CD8-positive, alpha-beta memory T cell (primary cell): ENCODE measurements around the gene MYCBP2. TPM values are rescaled to one million over a fixed set of nuclear protein-coding genes. Genes with fewer than 3 reads are reported as not detected.
"Not testable (repeated sequence)": the region's sequence is repeated elsewhere in the genome, so short reads cannot be mapped to it uniquely, and the experiment has no call there.

Source experiments
- CTCF ChIA-PET: fragments of 350-600 bp; sonication (Branson Sonifier 250); formaldehyde crosslinking; loops from one replicate; lab custom pipeline; 2021; ENCODE audit warnings: antibody characterized with exemption; lab: Charles Lee
- POLR2A ChIA-PET: fragments of 350-600 bp; sonication (Branson Sonifier 250); formaldehyde crosslinking; loops from one replicate; lab custom pipeline; 2021; ENCODE audit warnings: antibody characterized with exemption; lab: Charles Lee
- DNase-seq, 5 donors: peaks; one replicate each; pipeline versions ENCODE4 v3.0.0 to v3.0.0-alpha.2; 2020 to 2022; ENCODE audit warnings: mixed read lengths in 1 of 5
- H3K27ac ChIP-seq: one replicate; pipeline ENCODE4 v1.7.0; 2013; ENCODE audit warnings: low read depth, mild to moderate bottlenecking, low read length, moderate library complexity
- H3K27me3 ChIP-seq: 2 replicates; pipeline ENCODE4 v1.7.0; 2013; ENCODE audit warnings: low read length, mild to moderate bottlenecking; ENCODE audit not compliant: insufficient read depth, poor library complexity, severe bottlenecking
- H3K36me3 ChIP-seq: 2 replicates; pipeline ENCODE4 v1.7.0; 2013; ENCODE audit warnings: mild to moderate bottlenecking, low read length, moderate library complexity; ENCODE audit not compliant: insufficient read depth
- H3K4me1 ChIP-seq: 2 replicates; pipeline ENCODE4 v1.7.0; 2013; ENCODE audit warnings: mild to moderate bottlenecking, low read length, moderate library complexity; ENCODE audit not compliant: insufficient read depth
- H3K4me3 ChIP-seq: 2 replicates; pipeline ENCODE4 v1.7.0; 2013; ENCODE audit warnings: mild to moderate bottlenecking, low read length
- H3K9me3 ChIP-seq: 2 replicates; pipeline ENCODE4 v1.7.0; 2013; ENCODE audit warnings: mild to moderate bottlenecking, low read length
- H3K27ac Mint-ChIP-seq, 8 donors: one replicate each; pipeline ENCODE4 v1.8.0; 2020 to 2021; ENCODE audit warnings: mixed read lengths in 8 of 8, mild to moderate bottlenecking in 6 of 8, inconsistent platforms in 3 of 8, moderate library complexity in 3 of 8
- H3K27me3 Mint-ChIP-seq, 2 donors: one replicate each; pipeline ENCODE4 v1.8.0; 2020 to 2021; ENCODE audit warnings: mixed read lengths in 2 of 2, mild to moderate bottlenecking in 1 of 2, moderate library complexity in 1 of 2
- H3K36me3 Mint-ChIP-seq, 3 donors: one replicate each; pipeline ENCODE4 v1.8.0; 2020 to 2021; ENCODE audit warnings: mixed read lengths in 3 of 3, inconsistent platforms in 1 of 3, mild to moderate bottlenecking in 1 of 3
- H3K4me1 Mint-ChIP-seq, 3 donors: one replicate each; pipeline ENCODE4 v1.8.0; 2020 to 2021; ENCODE audit warnings: mixed read lengths in 3 of 3, inconsistent platforms in 1 of 3, mild to moderate bottlenecking in 1 of 3
- H3K4me3 Mint-ChIP-seq, 7 donors: one replicate each; pipeline ENCODE4 v1.8.0; 2020 to 2021; ENCODE audit warnings: mixed read lengths in 7 of 7, mild to moderate bottlenecking in 6 of 7, moderate library complexity in 4 of 7, inconsistent platforms in 2 of 7
- H3K9me3 Mint-ChIP-seq, 5 donors: one replicate each; pipeline ENCODE4 v1.8.0; 2020 to 2022; ENCODE audit warnings: mixed read lengths in 5 of 5, mild to moderate bottlenecking in 3 of 5, moderate library complexity in 2 of 5, inconsistent platforms in 1 of 5
- polyA plus RNA-seq: library from polyadenylated mRNA; unstranded; fragments of 300-500 nt; fragmentation: Illumina TruSeq; gene quantifications from one replicate; pipeline ENCODE4 v1.2.3, GENCODE V29; 2021
- total RNA-seq, 2 experiments: library from RNA; stranded (reverse); gene quantifications; one replicate each; pipeline ENCODE4 v1.2.3, GENCODE V29; 2021

Gene MYCBP2
- total and polyA plus RNA-seq, 3 experiments from 2014 or later = 44.6 to 111 (median 110) TPM

DNA sequence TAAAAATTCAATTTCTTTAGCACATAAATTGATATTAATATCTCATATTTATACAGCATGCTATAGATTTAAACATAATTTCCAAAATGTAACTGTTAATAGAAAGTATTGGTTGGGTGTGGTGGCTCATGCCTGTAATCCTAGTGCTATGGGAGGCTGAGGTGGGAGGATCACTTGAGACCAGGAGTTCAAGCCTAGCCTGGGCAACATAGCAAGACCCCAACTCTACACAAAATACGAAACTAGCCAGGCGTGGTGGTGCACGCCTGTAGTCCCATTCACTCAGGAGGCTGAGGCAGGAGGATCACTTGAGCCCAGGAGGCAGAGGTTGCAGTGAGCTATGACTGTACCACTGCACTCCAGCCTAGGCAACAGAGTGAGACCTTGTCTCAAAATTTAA is 20.5 kb upstream of the MYCBP2 start:
- CTCF ChIA-PET, H3K27me3 Mint-ChIP-seq, H3K9me3 ChIP-seq, H3K36me3 Mint-ChIP-seq, H3K4me1 ChIP-seq, H3K27ac ChIP-seq, POLR2A ChIA-PET, H3K36me3 ChIP-seq, H3K27me3 ChIP-seq, H3K4me3 ChIP-seq, H3K9me3 Mint-ChIP-seq, H3K4me3 Mint-ChIP-seq, DNase-seq: not testable (repeated sequence)
- Mint-ChIP-seq H3K27ac (peak overlapping the region in 2 of 8 donors; percentile 19 to 37), H3K4me1 (peaks cover 16 to 21% (median 19%) of the 10 kb centered on the region in 3 donors)

DNA sequence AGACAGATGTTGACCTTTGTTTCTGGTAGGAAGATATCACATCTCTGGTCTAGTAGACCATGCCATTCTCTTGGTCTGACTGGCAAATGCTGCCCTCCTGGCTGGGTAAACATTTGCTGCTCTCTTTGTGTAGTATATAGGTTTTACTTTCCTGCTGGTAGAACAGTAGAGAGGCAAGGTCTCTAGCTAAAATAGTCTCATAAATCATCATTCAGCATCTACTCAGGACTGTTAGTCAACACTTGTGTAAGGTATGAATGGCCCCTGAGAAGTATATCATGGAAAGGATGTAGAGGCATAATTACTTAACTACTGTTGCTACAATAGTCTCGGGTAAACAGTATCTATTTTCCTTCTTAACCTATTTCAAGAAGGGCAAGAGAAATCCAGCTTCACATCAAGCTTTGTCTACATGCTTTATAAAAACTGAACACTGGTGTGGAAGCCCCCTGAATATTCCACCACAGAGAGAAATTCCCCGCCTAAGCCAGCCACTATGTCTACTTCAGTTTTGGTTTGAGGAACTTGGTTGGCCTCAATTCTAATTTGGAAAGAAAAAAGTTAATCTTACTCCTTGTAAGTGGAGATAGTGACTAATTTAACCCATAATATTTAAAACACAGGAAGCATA is 18.4 kb upstream of the MYCBP2 start:
- ChIA-PET CTCF (interaction anchor here (0.8 kb wide), 1 partner anchor 132 kb away, joined by 3 read pairs; no protein-coding TSS in a partner anchor), POLR2A (no interaction called here)
- H3K27ac ChIP-seq = no peak overlapping the region
- no peaks in the 10 kb centered on the region for H3K9me3 Mint-ChIP-seq
- DNase-seq = no peak
- H3K4me1 ChIP-seq = peaks cover 4% of the 10 kb centered on the region
- no peaks in the 10 kb centered on the region for H3K27me3 ChIP-seq
- peak overlapping the region in 6 of 7 donors; percentile 37 to 67 (median 59) for H3K4me3 Mint-ChIP-seq
- H3K36me3 Mint-ChIP-seq = no peaks in the 10 kb centered on the region
- no peaks in the 10 kb centered on the region for H3K9me3 ChIP-seq
- peak overlapping the region in 7 of 8 donors; percentile 18 to 87 (median 67) for H3K27ac Mint-ChIP-seq
- no peaks in the 10 kb centered on the region for H3K27me3 Mint-ChIP-seq
- no peaks in the 10 kb centered on the region for H3K36me3 ChIP-seq
- H3K4me1 Mint-ChIP-seq = peaks cover 16 to 21% (median 19%) of the 10 kb centered on the region in 3 donors
- H3K4me3 ChIP-seq = no peak overlapping the region

DNA sequence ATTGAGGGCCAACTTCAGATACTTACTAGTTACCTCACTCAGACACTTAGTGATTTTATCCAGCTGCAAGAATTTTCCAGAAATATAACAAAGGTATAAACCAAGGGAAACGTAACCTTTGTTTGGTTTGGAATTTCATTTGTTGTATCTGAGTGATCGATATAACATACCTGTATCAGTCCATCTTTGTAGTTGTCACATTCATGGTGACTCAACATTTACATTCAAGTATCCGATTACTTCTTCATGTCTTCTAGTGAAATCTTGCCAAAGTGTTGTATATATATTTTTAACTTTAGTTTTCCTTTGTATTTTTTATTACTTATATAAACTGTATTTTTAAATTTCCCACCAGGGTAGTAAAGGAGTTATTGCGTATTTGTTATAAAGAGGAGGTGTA is 16.9 kb upstream of the MYCBP2 start:
- Mint-ChIP-seq H3K36me3 (no peaks in the 10 kb centered on the region), H3K4me3 (no peak overlapping the region), H3K4me1 (peaks cover 16 to 24% (median 21%) of the 10 kb centered on the region in 3 donors), H3K27ac (no peak overlapping the region), H3K27me3 (no peaks in the 10 kb centered on the region), H3K9me3 (no peaks in the 10 kb centered on the region)
- no peak overlapping the region for H3K27ac ChIP-seq
- H3K4me1 ChIP-seq = peaks cover 9% of the 10 kb centered on the region
- POLR2A ChIA-PET = no interaction called here
- no peaks in the 10 kb centered on the region for H3K27me3 ChIP-seq
- no peaks in the 10 kb centered on the region for H3K36me3 ChIP-seq
- H3K9me3 ChIP-seq = no peaks in the 10 kb centered on the region
- no peak for DNase-seq
- CTCF ChIA-PET = no interaction called here
- H3K4me3 ChIP-seq = no peak overlapping the region

DNA sequence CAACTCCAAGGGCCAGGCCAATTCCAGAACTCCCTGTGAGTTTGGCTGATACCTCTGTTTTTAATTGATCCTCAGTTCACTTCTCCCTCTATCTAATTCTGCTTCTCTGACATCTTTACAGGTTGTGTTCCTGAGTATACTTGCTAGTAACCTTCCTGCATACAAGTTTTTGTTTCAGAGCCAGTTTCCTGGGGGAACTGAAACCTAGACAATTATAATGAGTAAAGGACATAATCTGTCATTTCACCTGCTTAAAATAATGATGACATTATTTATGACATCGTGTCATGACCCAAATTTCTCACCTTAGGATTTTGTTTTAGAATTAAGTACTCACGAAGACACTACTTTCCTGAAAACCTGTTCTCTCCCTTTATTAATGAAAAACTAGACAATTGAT is 12.5 kb upstream of the MYCBP2 start:
- no peaks in the 10 kb centered on the region for H3K36me3 Mint-ChIP-seq
- no peak for DNase-seq
- H3K4me1 ChIP-seq = peaks cover 7% of the 10 kb centered on the region
- no peaks in the 10 kb centered on the region for H3K36me3 ChIP-seq
- POLR2A ChIA-PET = no interaction called here
- H3K4me3 Mint-ChIP-seq = no peak overlapping the region
- no peaks in the 10 kb centered on the region for H3K9me3 ChIP-seq
- no peaks in the 10 kb centered on the region for H3K27me3 ChIP-seq
- H3K27me3 Mint-ChIP-seq = peaks cover 0 to 2% of the 10 kb centered on the region in 2 donors
- no peak overlapping the region for H3K27ac ChIP-seq
- CTCF ChIA-PET = interaction anchor here (1.0 kb wide), 1 partner anchor 10 kb away, joined by 3 read pairs; no protein-coding TSS in a partner anchor
- no peak overlapping the region for H3K27ac Mint-ChIP-seq
- H3K9me3 Mint-ChIP-seq = no peaks in the 10 kb centered on the region
- peaks cover 0 to 10% (median 2%) of the 10 kb centered on the region in 3 donors for H3K4me1 Mint-ChIP-seq
- no peak overlapping the region for H3K4me3 ChIP-seq

DNA sequence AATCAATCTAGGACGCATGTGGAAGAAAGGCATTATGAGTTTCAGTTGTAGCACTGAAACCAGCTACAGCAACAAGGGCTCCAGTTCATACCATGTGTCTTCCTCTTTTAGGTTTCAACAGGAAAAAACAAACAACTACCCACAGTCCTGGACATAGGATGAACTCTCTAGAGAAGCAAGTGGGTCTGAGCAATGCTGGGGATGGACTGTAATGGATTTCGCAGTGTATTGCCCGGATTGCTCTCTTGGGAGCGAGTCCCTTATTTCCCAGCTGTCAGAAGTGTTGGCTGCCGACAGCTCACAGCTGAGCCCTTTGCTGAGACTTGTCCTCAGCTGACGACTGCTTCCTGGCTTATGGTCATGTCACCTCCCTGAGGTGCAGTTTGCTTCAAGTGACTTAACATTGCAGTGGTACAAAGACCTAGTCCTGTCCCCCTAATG is 12.1 kb upstream of the MYCBP2 start:
- H3K27ac Mint-ChIP-seq = no peak overlapping the region
- peaks cover 0 to 2% of the 10 kb centered on the region in 2 donors for H3K27me3 Mint-ChIP-seq
- Histone ChIP-seq H3K4me1 (peaks cover 7% of the 10 kb centered on the region), H3K27ac (no peak overlapping the region), H3K36me3 (no peaks in the 10 kb centered on the region), H3K9me3 (no peaks in the 10 kb centered on the region), H3K27me3 (no peaks in the 10 kb centered on the region), H3K4me3 (no peak overlapping the region)
- H3K9me3 Mint-ChIP-seq = no peaks in the 10 kb centered on the region
- no peak overlapping the region for H3K4me3 Mint-ChIP-seq
- no peaks in the 10 kb centered on the region for H3K36me3 Mint-ChIP-seq
- DNase-seq = no peak
- ChIA-PET POLR2A (no interaction called here), CTCF (interaction anchor here (1.0 kb wide), 1 partner anchor 10 kb away, joined by 3 read pairs; no protein-coding TSS in a partner anchor)
- peaks cover 0 to 10% (median 2%) of the 10 kb centered on the region in 3 donors for H3K4me1 Mint-ChIP-seq

DNA sequence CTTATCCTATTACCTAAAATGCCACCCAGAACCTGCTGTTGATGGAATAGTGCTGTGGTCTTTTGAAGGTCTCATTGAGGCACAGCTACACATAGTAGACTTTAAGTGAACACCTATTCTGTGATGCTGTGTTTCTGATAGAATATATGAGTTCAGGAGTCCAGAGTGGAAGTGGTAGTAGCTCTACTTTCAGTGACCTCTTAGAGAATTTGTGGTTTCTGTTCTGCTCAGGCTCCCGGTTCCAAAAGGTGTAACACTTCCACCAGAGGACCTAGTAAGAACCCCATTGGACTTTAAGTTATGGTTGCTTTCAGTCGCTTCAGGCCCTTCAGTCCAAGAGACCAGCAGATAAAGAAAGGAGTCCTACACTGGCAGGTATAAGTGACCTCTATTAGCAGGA is 11.4 kb upstream of the MYCBP2 start:
- DNase-seq = no peak
- no peaks in the 10 kb centered on the region for H3K36me3 ChIP-seq
- H3K9me3 Mint-ChIP-seq = no peaks in the 10 kb centered on the region
- no peak overlapping the region for H3K27ac Mint-ChIP-seq
- peaks cover 0 to 10% (median 0%) of the 10 kb centered on the region in 3 donors for H3K4me1 Mint-ChIP-seq
- H3K4me3 ChIP-seq = no peak overlapping the region
- H3K4me1 ChIP-seq = peaks cover 7% of the 10 kb centered on the region
- CTCF ChIA-PET = no interaction called here
- H3K4me3 Mint-ChIP-seq = no peak overlapping the region
- peaks cover 0 to 2% of the 10 kb centered on the region in 2 donors for H3K27me3 Mint-ChIP-seq
- no peak overlapping the region for H3K27ac ChIP-seq
- POLR2A ChIA-PET = no interaction called here
- no peaks in the 10 kb centered on the region for H3K9me3 ChIP-seq
- no peaks in the 10 kb centered on the region for H3K27me3 ChIP-seq
- H3K36me3 Mint-ChIP-seq = no peaks in the 10 kb centered on the region

DNA sequence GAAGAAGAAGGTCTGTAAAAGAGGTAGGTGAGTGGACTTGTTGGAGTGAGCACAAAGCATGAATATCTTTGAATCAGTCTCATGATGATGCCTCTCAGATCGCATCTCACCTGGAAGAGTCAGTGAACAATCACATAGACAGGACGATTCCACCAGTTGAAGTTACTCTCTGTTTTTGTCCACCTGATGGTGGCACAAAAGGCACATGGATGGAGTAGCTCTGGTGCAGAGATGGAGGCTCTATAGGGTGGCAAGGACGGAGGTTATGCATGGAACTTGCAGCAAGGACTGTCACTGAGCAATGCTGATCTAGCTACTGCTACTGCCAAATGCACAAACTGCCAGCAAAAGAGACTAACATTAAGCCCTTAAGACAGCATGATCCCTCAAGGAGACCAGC is 10.3 kb upstream of the MYCBP2 start:
- H3K9me3 Mint-ChIP-seq = no peaks in the 10 kb centered on the region
- peaks cover 0 to 10% (median 0%) of the 10 kb centered on the region in 3 donors for H3K4me1 Mint-ChIP-seq
- POLR2A ChIA-PET = no interaction called here

DNA sequence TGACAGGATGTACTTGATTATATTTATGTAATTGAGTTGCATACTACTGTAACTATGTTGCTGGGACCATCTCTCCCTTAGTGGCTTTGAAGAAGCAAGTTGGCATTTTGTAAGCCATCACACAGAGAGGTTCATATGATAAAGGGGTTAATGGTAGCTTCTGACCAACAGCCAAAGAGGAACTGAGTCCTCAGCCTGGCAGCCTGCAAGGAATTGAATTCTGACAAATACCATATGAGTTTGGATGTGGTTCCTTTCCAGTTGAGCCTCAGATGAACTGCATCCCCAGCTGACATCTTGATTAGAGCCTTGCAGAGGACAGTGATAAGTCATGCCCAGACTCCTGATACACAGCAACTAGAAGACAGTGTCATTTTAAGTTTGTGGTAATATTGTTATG is 8.6 kb upstream of the MYCBP2 start:
- Mint-ChIP-seq H3K27ac (no peak overlapping the region), H3K27me3 (peaks cover 0 to 2% of the 10 kb centered on the region in 2 donors), H3K36me3 (no peaks in the 10 kb centered on the region), H3K9me3 (no peaks in the 10 kb centered on the region), H3K4me1 (peaks cover 7 to 17% (median 11%) of the 10 kb centered on the region in 3 donors), H3K4me3 (no peak overlapping the region)
- H3K4me1 ChIP-seq = peaks cover 11% of the 10 kb centered on the region
- H3K9me3 ChIP-seq = no peaks in the 10 kb centered on the region
- CTCF ChIA-PET = interaction anchor here (1.9 kb wide), 1 partner anchor 8 kb away, joined by 9 read pairs; the partner anchor contains the start of gene MYCBP2
- no peak overlapping the region for H3K4me3 ChIP-seq
- DNase-seq = no peak
- no peaks in the 10 kb centered on the region for H3K27me3 ChIP-seq
- no peaks in the 10 kb centered on the region for H3K36me3 ChIP-seq
- POLR2A ChIA-PET = no interaction called here
- no peak overlapping the region for H3K27ac ChIP-seq

More for the DNA sequence above, 10.3 kb upstream of the MYCBP2 start:
- no peaks in the 10 kb centered on the region for H3K9me3 ChIP-seq
- H3K4me1 ChIP-seq = peaks cover 7% of the 10 kb centered on the region
- H3K4me3 ChIP-seq = no peak overlapping the region
- Mint-ChIP-seq H3K36me3 (no peaks in the 10 kb centered on the region), H3K4me3 (no peak overlapping the region), H3K27me3 (peaks cover 0 to 2% of the 10 kb centered on the region in 2 donors), H3K27ac (no peak overlapping the region)
- CTCF ChIA-PET = interaction anchor here (1.9 kb wide), 1 partner anchor 10 kb away, joined by 9 read pairs; the partner anchor contains the start of gene MYCBP2
- no peaks in the 10 kb centered on the region for H3K36me3 ChIP-seq
- DNase-seq = no peak
- no peaks in the 10 kb centered on the region for H3K27me3 ChIP-seq
- no peak overlapping the region for H3K27ac ChIP-seq
